COLO829 (cell line): ENCODE results near the gene BCR.

Experiments
- DNase-seq: peaks from one replicate; pipeline ENCODE4 v3.0.0; 2012; ENCODE audit warnings: low spot score

BCR gene

GRCh38 chr22:23176645-23177027 is 3.7 kb upstream of the BCR start:
- DNase-seq: no peak

DNA sequence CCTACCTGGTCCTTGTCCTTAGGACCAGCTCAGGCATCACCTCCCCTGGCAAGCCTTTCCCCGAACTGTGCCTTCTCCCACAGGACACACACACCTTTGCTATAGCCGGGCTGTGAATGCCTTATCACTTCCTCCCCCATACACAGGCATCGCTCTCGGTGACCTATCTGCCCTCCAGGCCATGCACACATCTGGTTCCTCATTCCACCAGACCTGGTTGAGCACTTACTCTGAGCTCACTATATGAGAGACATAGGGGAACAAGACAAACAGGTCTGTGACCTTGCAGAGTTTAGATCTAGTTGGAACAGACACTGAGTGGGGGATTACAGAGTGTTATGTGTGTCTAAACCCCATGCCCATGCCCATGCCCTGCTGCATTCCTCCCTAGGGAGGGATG is 3.1 kb upstream of the BCR start:
- DNase-seq: no peak

- peak; percentile 77 for DNase-seq
Observed at GRCh38 chr22:23178512-23179254, 1.6 kb upstream of the BCR start.

- DNase-seq: no peak
Observed at GRCh38 chr22:23179381-23180299, 669 bp upstream of the BCR start.

DNA sequence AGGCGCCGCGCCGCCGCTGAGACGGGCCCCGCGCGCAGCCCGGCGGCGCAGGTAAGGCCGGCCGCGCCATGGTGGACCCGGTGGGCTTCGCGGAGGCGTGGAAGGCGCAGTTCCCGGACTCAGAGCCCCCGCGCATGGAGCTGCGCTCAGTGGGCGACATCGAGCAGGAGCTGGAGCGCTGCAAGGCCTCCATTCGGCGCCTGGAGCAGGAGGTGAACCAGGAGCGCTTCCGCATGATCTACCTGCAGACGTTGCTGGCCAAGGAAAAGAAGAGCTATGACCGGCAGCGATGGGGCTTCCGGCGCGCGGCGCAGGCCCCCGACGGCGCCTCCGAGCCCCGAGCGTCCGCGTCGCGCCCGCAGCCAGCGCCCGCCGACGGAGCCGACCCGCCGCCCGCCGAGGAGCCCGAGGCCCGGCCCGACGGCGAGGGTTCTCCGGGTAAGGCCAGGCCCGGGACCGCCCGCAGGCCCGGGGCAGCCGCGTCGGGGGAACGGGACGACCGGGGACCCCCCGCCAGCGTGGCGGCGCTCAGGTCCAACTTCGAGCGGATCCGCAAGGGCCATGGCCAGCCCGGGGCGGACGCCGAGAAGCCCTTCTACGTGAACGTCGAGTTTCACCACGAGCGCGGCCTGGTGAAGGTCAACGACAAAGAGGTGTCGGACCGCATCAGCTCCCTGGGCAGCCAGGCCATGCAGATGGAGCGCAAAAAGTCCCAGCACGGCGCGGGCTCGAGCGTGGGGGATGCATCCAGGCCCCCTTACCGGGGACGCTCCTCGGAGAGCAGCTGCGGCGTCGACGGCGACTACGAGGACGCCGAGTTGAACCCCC is 798 bp downstream of the BCR start:
- no peak for DNase-seq

- no peak for DNase-seq
Observed at GRCh38 chr22:23181721-23182308, 1.5 kb downstream of the BCR start.

- DNase-seq: no peak
Observed at GRCh38 chr22:23182309-23183060, 2.2 kb downstream of the BCR start.

DNA sequence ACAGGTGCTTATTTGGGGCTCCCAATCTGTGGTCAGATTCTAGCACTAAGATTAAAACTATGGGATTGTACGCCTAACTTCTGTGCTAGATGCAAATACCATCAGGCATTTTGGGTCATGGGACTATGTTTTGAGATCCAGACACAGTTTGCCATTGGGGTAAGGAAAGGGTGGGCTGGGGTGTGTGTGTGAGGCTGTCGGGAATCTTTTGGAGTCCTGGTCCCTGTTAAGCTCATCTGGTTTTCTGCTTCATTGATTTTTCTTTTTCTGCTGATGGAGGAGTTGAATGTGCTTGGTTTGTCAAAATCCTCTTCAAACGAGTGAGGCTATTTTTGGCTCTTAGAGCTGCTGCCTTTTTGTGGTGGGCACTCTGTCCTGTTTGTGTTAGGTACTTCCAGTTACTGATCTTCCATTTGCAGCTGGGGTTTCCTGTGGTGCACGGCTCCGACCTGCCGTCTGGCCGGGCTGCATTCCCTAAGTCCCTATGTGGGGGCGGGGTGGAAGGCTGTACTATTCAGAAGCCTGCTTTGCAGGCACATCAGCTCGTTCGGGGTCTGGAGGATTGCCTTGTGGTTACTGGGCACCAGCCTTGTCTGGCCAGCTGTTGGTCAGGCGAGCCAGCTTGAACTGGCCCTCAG is 2.9 kb downstream of the BCR start:
- peak; percentile 42 for DNase-seq

DNA sequence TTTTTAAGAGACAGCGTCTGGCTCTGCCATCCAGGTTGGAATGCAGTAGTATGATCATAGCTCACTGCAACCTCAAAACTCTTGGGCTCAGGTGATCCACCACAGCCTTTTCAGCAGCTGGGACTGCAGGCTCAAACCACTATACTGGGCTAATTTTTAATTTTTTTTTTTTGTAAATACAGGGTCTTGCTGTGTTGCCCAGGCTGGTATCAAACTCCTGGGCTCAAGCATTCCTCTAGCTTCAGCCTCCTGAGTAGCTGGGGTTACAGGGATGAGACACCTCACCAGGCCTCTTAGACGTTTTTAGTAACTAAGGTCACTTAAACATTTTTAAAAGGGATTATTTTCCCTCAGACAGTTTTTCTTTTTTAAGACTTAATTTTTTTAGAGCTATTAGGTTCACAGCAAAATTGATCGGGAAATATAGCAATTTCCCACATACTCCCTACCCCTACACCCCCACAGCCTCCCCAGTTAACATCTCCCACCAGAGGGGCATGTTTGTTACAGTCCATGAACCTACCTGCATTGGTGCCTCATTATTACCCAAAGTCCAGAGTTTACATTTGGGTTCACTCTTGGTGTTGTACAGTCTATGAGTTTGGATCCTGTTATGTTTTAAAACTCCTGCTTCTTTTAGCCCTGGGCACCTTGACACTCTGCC is 3.9 kb downstream of the BCR start:
- DNase-seq: no peak

DNA sequence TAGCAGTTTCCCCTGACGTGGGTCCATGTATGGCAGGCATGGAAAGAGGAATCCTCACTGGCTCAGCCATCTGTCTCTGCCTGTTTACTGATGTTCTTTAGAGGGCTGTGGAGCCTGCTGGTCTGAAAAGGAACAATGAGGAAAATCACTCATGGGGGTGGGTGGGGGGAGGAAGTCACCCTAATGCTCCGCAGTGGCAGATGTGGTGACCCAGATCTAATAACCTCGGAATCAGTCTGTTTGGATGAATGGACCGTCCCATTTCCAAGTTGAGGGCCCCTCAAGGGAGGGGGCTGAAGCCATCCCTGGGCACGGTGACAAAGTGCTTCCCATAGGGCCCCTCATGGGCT is 4.4 kb downstream of the BCR start:
- no peak for DNase-seq

DNA sequence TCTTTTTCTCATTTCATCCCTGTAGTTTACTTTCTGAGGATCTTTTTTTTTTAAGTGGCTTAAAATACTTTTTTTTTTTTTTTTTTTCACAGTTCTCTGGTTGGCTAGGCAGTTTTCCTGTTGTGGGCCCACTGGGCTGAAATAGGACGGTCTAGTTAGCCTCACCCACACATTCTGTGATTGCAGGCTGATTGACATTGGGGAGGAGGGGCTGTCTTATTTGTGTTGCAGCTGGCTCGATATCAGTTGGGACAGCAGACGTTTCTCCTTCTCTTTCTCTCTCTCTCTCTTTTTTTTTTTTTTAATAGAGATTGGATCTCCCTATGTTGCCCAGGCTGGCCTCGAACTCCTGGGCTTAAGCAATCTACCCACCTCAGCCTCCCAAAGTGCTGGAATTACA is 6.9 kb downstream of the BCR start:
- no peak for DNase-seq

DNA sequence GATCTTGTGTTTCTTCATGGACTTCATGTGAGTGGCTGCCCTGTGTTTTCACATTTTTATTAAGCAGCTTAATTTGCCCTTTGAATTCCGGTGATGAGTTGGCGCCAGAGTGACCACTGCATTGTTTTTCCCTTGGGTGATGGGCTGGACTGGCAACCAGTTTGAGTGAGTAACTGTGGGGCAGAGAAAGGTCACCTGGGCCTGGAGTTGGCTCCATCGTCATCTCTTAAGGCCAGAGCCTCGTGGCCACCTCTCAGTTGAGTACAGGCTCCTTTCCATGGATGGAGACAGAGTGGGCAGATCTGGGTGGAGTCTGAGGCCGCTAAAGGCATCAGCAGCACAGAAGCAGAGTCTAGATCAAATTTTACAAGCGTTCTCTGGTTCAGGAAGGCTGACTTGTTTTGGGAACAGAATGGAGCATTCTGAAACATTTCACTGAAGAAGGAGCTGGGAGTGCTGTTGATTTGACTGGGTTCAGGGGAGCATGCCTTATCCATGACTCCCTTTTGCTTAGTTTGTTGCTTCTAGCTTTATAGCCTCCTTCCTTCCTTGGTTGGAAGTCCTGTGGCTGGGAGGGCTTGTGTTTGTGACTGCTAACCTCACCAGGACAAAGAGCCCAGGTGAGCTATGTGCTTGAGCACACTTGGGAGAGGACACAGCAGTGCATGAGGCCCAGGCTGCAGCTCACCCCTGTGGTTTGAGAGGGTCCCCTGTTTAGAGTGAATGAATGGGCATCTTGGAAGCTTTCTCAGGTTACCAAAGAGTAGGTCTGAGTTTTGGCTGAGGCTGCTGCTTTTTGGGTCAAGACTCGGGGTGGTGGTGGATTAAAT is 7.8 kb downstream of the BCR start:
- no peak for DNase-seq

- no peak for DNase-seq
Observed at GRCh38 chr22:23190526-23190925, 10.2 kb downstream of the BCR start.

- DNase-seq: no peak
Observed at GRCh38 chr22:23192133-23192532, 11.8 kb downstream of the BCR start.

- no peak for DNase-seq
Observed at GRCh38 chr22:23192558-23192957, 12.2 kb downstream of the BCR start.

- DNase-seq: no peak
Observed at GRCh38 chr22:23193196-23193827, 13.0 kb downstream of the BCR start.

DNA sequence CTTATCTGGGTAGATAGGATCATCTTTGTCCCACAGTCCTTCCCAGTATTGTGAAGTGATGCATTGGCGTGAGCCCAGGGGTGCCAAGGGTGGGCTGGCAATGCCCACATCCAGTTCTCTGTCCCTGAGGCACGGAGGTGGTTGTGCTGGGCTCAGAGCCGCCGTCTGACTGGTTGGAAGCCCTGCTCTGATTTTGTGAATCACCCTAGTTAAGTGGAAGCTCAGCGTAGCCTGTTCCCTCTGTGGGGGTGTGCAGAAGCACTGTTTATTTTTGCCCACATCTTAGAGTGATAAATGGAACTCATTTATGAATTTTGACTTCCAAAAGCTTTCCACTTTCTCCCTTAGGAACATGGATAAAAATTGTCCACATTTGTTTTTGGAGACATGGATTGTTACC is 13.6 kb downstream of the BCR start:
- DNase-seq: no peak

GRCh38 chr22:23196165-23196564 is 15.9 kb downstream of the BCR start:
- DNase-seq: no peak

DNA sequence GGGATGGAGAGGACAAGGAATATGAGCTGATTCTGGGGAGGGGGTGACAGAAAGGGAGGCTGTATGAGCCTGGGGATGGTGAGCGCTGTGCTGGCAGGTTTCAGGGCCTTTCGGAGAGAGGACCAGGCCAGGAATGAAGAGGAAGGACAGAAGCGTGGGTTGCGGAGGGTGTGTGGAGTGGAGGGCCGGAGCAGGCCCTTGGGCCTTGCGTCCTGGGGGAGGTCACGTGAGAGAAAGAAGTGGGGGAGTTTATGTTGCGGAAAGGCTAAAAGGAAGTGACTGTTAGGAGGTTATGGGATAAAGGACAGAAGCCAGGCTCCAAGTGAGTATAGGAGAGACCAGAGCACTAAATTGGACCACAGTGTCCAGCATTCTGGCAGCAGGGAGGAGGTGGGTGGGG is 17.5 kb downstream of the BCR start:
- DNase-seq: no peak
